HCT116 (cell line): ENCODE data around the gene GIMAP5. TPM values are rescaled to one million over a fixed set of nuclear protein-coding genes. Genes with fewer than 3 reads are reported as not detected.

ENCODE experiments used
- ATAC-seq: fragments of 200-7000 bp; cut with Tn5 transposase; 2 replicates; pipeline ENCODE4 v1.9.1; 2020; ENCODE audit warnings: mild to moderate bottlenecking, moderate library complexity
- BruUV-seq: library from RNA; stranded (reverse); fragments of 400-500 nt; replicated peaks from 2 replicates; lab custom pipeline; 2021; lab: Mats Ljungman, UMichigan
- CTCF ChIA-PET: fragments of 300-600 bp; sonication (Branson Sonifier 250); formaldehyde crosslinking; loops from one replicate; lab custom pipeline; 2021; ENCODE audit warnings: antibody characterized with exemption; lab: Charles Lee
- POLR2A ChIA-PET: fragments of 300-600, 350-600 bp; sonication (Branson Sonifier 250); formaldehyde crosslinking; loops from one replicate; lab custom pipeline; 2021; ENCODE audit warnings: antibody characterized with exemption; lab: Charles Lee
- RAD21 ChIA-PET, 2 experiments: fragments of 300-600 bp; sonication (Branson Sonifier 250); formaldehyde crosslinking; loops; one replicate each; lab custom pipeline; 2023; ENCODE audit warnings: low total read pairs in 2 of 2; ENCODE audit not compliant: uncharacterized antibody in 2 of 2, unreplicated experiment in 2 of 2, low non-redundant PET in 1 of 2; lab: Charles Lee
- DNase-seq: peaks from one replicate; pipeline ENCODE4 v3.0.0-alpha.2; 2010; ENCODE audit warnings: low read depth, low spot score
- H2AFZ ChIP-seq: fragments of 200-600 bp; shearing (Covaris generic), sonication (generic); 2 replicates; pipeline ENCODE4 v1.6.1; 2017; ENCODE audit warnings: low read depth, mixed run types, mixed read lengths, antibody characterized with exemption, low read length; ENCODE audit not compliant: poor library complexity, severe bottlenecking
- H3K27ac ChIP-seq: 2 replicates; pipeline ENCODE4 v1.5.1; 2012; ENCODE audit warnings: low read depth, low read length
- H3K27me3 ChIP-seq: fragments of 200-600 bp; sonication (generic); 2 replicates; pipeline ENCODE4 v1.6.1; 2016; ENCODE audit warnings: mixed run types, low read length, mixed read lengths; ENCODE audit not compliant: insufficient read depth
- H3K36me3 ChIP-seq, 2 experiments: fragments of 200-500 bp in 1 of 2; fragments of 200-600 bp in 1 of 2; sonication (Bioruptor generic) in 1 of 2; sonication (generic) in 1 of 2; 2 replicates each; pipeline versions ENCODE4 v1.5.1 to v1.6.1; 2014 to 2016; ENCODE audit warnings: low read length in 2 of 2, inconsistent platforms in 1 of 2, mixed read lengths in 1 of 2, mixed run types in 1 of 2; ENCODE audit not compliant: insufficient read depth in 2 of 2, control insufficient read depth in 1 of 2
- H3K4me1 ChIP-seq, 2 experiments: fragments of 200-600 bp in 1 of 2; sonication (generic) in 1 of 2; 2 replicates each; pipeline versions ENCODE4 v1.5.1 to v1.6.1; 2012 to 2017; ENCODE audit warnings: low read length in 2 of 2, inconsistent platforms in 1 of 2, mild to moderate bottlenecking in 1 of 2, mixed read lengths in 1 of 2, mixed run types in 1 of 2, moderate library complexity in 1 of 2; ENCODE audit not compliant: insufficient read depth in 2 of 2, control insufficient read depth in 1 of 2
- H3K4me2 ChIP-seq: fragments of 200-600 bp; sonication (generic); 2 replicates; pipeline ENCODE4 v1.6.1; 2017; ENCODE audit warnings: mixed run types, low read length, mixed read lengths
- H3K4me3 ChIP-seq, 2 experiments: fragments of 200-600 bp in 1 of 2; sonication (generic) in 1 of 2; replicated peaks in 1 of 2; 2 replicates each; pipeline ENCODE4 v1.5.1; 2011 to 2016; ENCODE audit warnings: low read length in 2 of 2, control low read depth in 1 of 2, low read depth in 1 of 2, mild to moderate bottlenecking in 1 of 2, mixed read lengths in 1 of 2, mixed run types in 1 of 2
- H3K79me2 ChIP-seq: fragments of 200-600 bp; sonication (generic); 2 replicates; pipeline ENCODE4 v1.6.1; 2017; ENCODE audit warnings: mild to moderate bottlenecking, mixed run types, low read length, moderate library complexity, mixed read lengths; ENCODE audit not compliant: insufficient read depth
- H3K9ac ChIP-seq: fragments of 200-600 bp; sonication (generic); 2 replicates; pipeline ENCODE4 v1.6.1; 2016; ENCODE audit warnings: low read length, mixed read lengths
- H3K9me2 ChIP-seq: fragments of 200-600 bp; sonication (generic), shearing (Covaris generic); 2 replicates; pipeline ENCODE4 v1.6.1; 2017; ENCODE audit warnings: mixed run types, mild to moderate bottlenecking, moderate library complexity; ENCODE audit not compliant: insufficient read depth
- H3K9me3 ChIP-seq, 2 experiments: fragments of 200-500 bp in 1 of 2; fragments of 200-600 bp in 1 of 2; sonication (Bioruptor generic) in 1 of 2; sonication (generic) in 1 of 2; 2 replicates each; pipeline ENCODE4 v1.6.1; 2014 to 2017; ENCODE audit warnings: low read length in 2 of 2, mixed read lengths in 2 of 2, inconsistent platforms in 1 of 2, low read depth in 1 of 2, mild to moderate bottlenecking in 1 of 2, mixed run types in 1 of 2, moderate library complexity in 1 of 2; ENCODE audit not compliant: control insufficient read depth in 1 of 2, insufficient read depth in 1 of 2
- H4K20me1 ChIP-seq: fragments of 200-600 bp; sonication (generic), shearing (Covaris generic); 2 replicates; pipeline ENCODE4 v1.6.1; 2017; ENCODE audit warnings: mixed run types, mild to moderate bottlenecking, moderate library complexity; ENCODE audit not compliant: insufficient read depth
- CEBPB ChIP-seq: IDR thresholded peaks from 2 replicates; pipeline ENCODE4 v1.6.1; 2012; ENCODE audit warnings: low read depth
- EGR1 ChIP-seq: IDR thresholded peaks from 2 replicates; pipeline ENCODE4 v1.6.1; 2012; ENCODE audit warnings: low read depth
- ELF1 ChIP-seq: IDR thresholded peaks from 2 replicates; pipeline ENCODE4 v1.6.1; 2012; ENCODE audit warnings: low read depth, borderline replicate concordance
- EZH2 ChIP-seq: fragments of 200-600 bp; sonication (generic); IDR thresholded peaks from 2 replicates; pipeline ENCODE4 v1.6.1; 2017; ENCODE audit warnings: antibody characterized with exemption, mixed run types
- EZH2phosphoT487 ChIP-seq: fragments of 200-600 bp; IDR thresholded peaks from 2 replicates; pipeline ENCODE4 v1.6.1; 2018; ENCODE audit warnings: antibody characterized with exemption, borderline replicate concordance
- FOSL1 ChIP-seq: IDR thresholded peaks from 2 replicates; pipeline ENCODE4 v1.6.1; 2012; ENCODE audit warnings: low read depth
- JUND ChIP-seq: IDR thresholded peaks from 2 replicates; pipeline ENCODE4 v1.6.1; 2012
- MAX ChIP-seq: IDR thresholded peaks from 2 replicates; pipeline ENCODE4 v1.6.1; 2012
- POLR2A ChIP-seq: IDR thresholded peaks from 2 replicates; pipeline ENCODE4 v1.7.0; 2011; ENCODE audit warnings: borderline replicate concordance; ENCODE audit not compliant: insufficient read depth, insufficient read length; ENCODE audit errors: extremely low read depth
- POLR2AphosphoS5 ChIP-seq: IDR thresholded peaks from 2 replicates; pipeline ENCODE4 v1.6.1; 2011; ENCODE audit warnings: mild to moderate bottlenecking, low read depth, low read length, moderate library complexity
- RAD21 ChIP-seq: IDR thresholded peaks from 2 replicates; pipeline ENCODE4 v1.6.1; 2012; ENCODE audit warnings: low read depth, mild to moderate bottlenecking
- SIN3A ChIP-seq: IDR thresholded peaks from 2 replicates; pipeline ENCODE4 v1.6.1; 2012; ENCODE audit warnings: low read depth
- SRF ChIP-seq: IDR thresholded peaks from 2 replicates; pipeline ENCODE4 v1.6.1; 2012; ENCODE audit warnings: low read depth
- TCF7L2 ChIP-seq: IDR thresholded peaks from 2 replicates; pipeline ENCODE4 v1.7.0; 2011; ENCODE audit warnings: borderline replicate concordance, inconsistent platforms; ENCODE audit not compliant: insufficient read depth, insufficient read length; ENCODE audit errors: extremely low read depth
- YY1 ChIP-seq: IDR thresholded peaks from 2 replicates; pipeline ENCODE4 v1.6.1; 2011; ENCODE audit warnings: low read length, low read depth, moderate library complexity, mild to moderate bottlenecking; ENCODE audit not compliant: insufficient replicate concordance; ENCODE audit errors: extremely low read depth
- ZFX ChIP-seq: fragments of 450-650 bp; IDR thresholded peaks from 2 replicates; pipeline ENCODE4 v1.6.1; 2017
- ZNF274 ChIP-seq: fragments of 200-500 bp; sonication (Bioruptor generic); IDR thresholded peaks from 2 replicates; pipeline ENCODE4 v1.6.1; 2014; ENCODE audit warnings: mild to moderate bottlenecking, low read depth, low read length, inconsistent platforms
- intact Hi-C: fragments of 100-400 bp; cut with micrococcal nuclease; formaldehyde crosslinking; loops from 2 replicates; pipeline ENCODE4 v1.10.0; 2022
- total RNA-seq: library from RNA; stranded (reverse); gene quantifications from one replicate; pipeline ENCODE4 v1.2.1, GENCODE V29; 2021; ENCODE audit not compliant: unreplicated experiment
- TF ChIP-seq, protein P1 (sequence below): IDR thresholded peaks from 2 replicates; pipeline ENCODE4 v1.6.1; 2011; ENCODE audit warnings: mild to moderate bottlenecking, low read length, moderate library complexity; ENCODE audit not compliant: insufficient replicate concordance; ENCODE audit errors: extremely low read depth
- TF ChIP-seq, protein P2 (sequence below): IDR thresholded peaks from 2 replicates; pipeline ENCODE4 v1.6.1; 2012; ENCODE audit warnings: low read depth
- TF ChIP-seq, protein P3 (sequence below), 3 experiments: fragments of 200-600 bp in 1 of 3; sonication (generic) in 1 of 3; IDR thresholded peaks in 2 of 3; conservative IDR thresholded peaks in 1 of 3; 2 replicates each; pipeline ENCODE4 v1.5.1; 2012 to 2017; ENCODE audit warnings: low read depth in 2 of 3, low read length in 2 of 3, antibody characterized with exemption in 1 of 3, borderline replicate concordance in 1 of 3, control low read depth in 1 of 3, mild to moderate bottlenecking in 1 of 3, mixed read lengths in 1 of 3, mixed run types in 1 of 3, moderate library complexity in 1 of 3; ENCODE audit not compliant: insufficient read depth in 1 of 3

GIMAP5 gene
- total RNA-seq, 1 experiment from 2014 or later = 0.57 TPM

- no peak overlapping the region for H3K4me3 ChIP-seq
- no peak overlapping the region for H3K4me2 ChIP-seq
- intact Hi-C loops = loop anchor here (5.0 kb wide), 1 partner anchor 472 kb away; no protein-coding TSS in a partner anchor
- no peaks in the 10 kb centered on the region for H3K79me2 ChIP-seq
- no peak for DNase-seq
- H3K36me3 ChIP-seq = no peaks in the 10 kb centered on the region
- ChIA-PET CTCF (interaction anchor here (1.4 kb wide), 1 partner anchor 310 kb away, joined by 3 read pairs; no protein-coding TSS in a partner anchor), RAD21 (no interaction called here), POLR2A (no interaction called here)
- no peak overlapping the region for H3K27ac ChIP-seq
- no peaks in the 10 kb centered on the region; the same call in 1 of the 2 replicates for H4K20me1 ChIP-seq
- no peaks in the 10 kb centered on the region for H3K4me1 ChIP-seq
- no peak overlapping the region for H3K9ac ChIP-seq
- BruUV-seq = no TSS peak
- TF ChIP-seq, protein P1, sequence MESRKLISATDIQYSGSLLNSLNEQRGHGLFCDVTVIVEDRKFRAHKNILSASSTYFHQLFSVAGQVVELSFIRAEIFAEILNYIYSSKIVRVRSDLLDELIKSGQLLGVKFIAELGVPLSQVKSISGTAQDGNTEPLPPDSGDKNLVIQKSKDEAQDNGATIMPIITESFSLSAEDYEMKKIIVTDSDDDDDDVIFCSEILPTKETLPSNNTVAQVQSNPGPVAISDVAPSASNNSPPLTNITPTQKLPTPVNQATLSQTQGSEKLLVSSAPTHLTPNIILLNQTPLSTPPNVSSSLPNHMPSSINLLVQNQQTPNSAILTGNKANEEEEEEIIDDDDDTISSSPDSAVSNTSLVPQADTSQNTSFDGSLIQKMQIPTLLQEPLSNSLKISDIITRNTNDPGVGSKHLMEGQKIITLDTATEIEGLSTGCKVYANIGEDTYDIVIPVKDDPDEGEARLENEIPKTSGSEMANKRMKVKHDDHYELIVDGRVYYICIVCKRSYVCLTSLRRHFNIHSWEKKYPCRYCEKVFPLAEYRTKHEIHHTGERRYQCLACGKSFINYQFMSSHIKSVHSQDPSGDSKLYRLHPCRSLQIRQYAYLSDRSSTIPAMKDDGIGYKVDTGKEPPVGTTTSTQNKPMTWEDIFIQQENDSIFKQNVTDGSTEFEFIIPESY = no peak
- TF ChIP-seq RAD21 (no peak), ZNF274 (no peak), ZFX (no peak), TCF7L2 (no peak), SRF (no peak), SIN3A (no peak), FOSL1 (no peak), JUND (no peak), EGR1 (no peak), YY1 (no peak), POLR2A (no peak), MAX (no peak), EZH2phosphoT487 (no peak), CEBPB (no peak), ELF1 (no peak), EZH2 (no peak), POLR2AphosphoS5 (no peak)
- TF ChIP-seq, protein P2, sequence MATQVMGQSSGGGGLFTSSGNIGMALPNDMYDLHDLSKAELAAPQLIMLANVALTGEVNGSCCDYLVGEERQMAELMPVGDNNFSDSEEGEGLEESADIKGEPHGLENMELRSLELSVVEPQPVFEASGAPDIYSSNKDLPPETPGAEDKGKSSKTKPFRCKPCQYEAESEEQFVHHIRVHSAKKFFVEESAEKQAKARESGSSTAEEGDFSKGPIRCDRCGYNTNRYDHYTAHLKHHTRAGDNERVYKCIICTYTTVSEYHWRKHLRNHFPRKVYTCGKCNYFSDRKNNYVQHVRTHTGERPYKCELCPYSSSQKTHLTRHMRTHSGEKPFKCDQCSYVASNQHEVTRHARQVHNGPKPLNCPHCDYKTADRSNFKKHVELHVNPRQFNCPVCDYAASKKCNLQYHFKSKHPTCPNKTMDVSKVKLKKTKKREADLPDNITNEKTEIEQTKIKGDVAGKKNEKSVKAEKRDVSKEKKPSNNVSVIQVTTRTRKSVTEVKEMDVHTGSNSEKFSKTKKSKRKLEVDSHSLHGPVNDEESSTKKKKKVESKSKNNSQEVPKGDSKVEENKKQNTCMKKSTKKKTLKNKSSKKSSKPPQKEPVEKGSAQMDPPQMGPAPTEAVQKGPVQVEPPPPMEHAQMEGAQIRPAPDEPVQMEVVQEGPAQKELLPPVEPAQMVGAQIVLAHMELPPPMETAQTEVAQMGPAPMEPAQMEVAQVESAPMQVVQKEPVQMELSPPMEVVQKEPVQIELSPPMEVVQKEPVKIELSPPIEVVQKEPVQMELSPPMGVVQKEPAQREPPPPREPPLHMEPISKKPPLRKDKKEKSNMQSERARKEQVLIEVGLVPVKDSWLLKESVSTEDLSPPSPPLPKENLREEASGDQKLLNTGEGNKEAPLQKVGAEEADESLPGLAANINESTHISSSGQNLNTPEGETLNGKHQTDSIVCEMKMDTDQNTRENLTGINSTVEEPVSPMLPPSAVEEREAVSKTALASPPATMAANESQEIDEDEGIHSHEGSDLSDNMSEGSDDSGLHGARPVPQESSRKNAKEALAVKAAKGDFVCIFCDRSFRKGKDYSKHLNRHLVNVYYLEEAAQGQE = no peak
- TF ChIP-seq, protein P3, sequence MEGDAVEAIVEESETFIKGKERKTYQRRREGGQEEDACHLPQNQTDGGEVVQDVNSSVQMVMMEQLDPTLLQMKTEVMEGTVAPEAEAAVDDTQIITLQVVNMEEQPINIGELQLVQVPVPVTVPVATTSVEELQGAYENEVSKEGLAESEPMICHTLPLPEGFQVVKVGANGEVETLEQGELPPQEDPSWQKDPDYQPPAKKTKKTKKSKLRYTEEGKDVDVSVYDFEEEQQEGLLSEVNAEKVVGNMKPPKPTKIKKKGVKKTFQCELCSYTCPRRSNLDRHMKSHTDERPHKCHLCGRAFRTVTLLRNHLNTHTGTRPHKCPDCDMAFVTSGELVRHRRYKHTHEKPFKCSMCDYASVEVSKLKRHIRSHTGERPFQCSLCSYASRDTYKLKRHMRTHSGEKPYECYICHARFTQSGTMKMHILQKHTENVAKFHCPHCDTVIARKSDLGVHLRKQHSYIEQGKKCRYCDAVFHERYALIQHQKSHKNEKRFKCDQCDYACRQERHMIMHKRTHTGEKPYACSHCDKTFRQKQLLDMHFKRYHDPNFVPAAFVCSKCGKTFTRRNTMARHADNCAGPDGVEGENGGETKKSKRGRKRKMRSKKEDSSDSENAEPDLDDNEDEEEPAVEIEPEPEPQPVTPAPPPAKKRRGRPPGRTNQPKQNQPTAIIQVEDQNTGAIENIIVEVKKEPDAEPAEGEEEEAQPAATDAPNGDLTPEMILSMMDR (IDR thresholded peaks at IDR 0.05 in 2 of 3, conservative IDR thresholded peaks at IDR 0.05 in 1 of 3; ENCODE audit: borderline replicate concordance in 1 of 3, insufficient read depth in 1 of 3, low read depth in 2 of 3, low read length in 2 of 3) = no peak
- TF ChIP-seq, all 23 proteins: peak for 0
- H3K27me3 ChIP-seq = no peaks in the 10 kb centered on the region; the same call in 1 of the 2 replicates
- no peaks in the 10 kb centered on the region for H3K9me3 ChIP-seq
- no peak overlapping the region for H2AFZ ChIP-seq
- H3K9me2 ChIP-seq = no peaks in the 10 kb centered on the region
- no peak for ATAC-seq
These were observed 22.3 kb downstream of the GIMAP5 start for GRCh38 chr7:150759479-150759878.
